Stomach (tissue), 9 donors: ENCODE results near the gene PLA2G4B. TPM values are rescaled to one million over a fixed set of nuclear protein-coding genes. Genes with fewer than 3 reads are reported as not detected.
A peak's percentile ranks its signal among the peaks of the same experiment; 100 is the strongest.

ENCODE experiments used
- DNase-seq, 2 donors: peaks; one replicate each; pipeline versions ENCODE4 v3.0.0 to v3.0.0-alpha.2; 2013 to 2019
- H3K27ac ChIP-seq, 5 donors: fragments of 200-600 bp in 4 of 5; sonication (generic) in 4 of 5; one replicate each; pipeline ENCODE4 v1.5.1; 2013 to 2019; ENCODE audit warnings: mild to moderate bottlenecking in 1 of 5, moderate library complexity in 1 of 5
- H3K27me3 ChIP-seq, 3 donors: fragments of 200-600 bp; sonication (generic); one replicate each; pipeline ENCODE4 v1.5.1; 2017 to 2019; ENCODE audit warnings: mixed run types in 1 of 3
- H3K36me3 ChIP-seq, 4 donors: fragments of 200-600 bp; sonication (generic); 1 replicate in 3 of 4; 2 replicates in 1 of 4; pipeline ENCODE4 v1.5.1; 2016 to 2019
- H3K4me1 ChIP-seq, 4 donors: fragments of 200-600 bp; sonication (generic); one replicate each; pipeline ENCODE4 v1.5.1; 2016 to 2019
- H3K4me3 ChIP-seq, 4 donors: fragments of 200-600 bp; sonication (generic) in 3 of 4; one replicate each; pipeline ENCODE4 v1.5.1; 2016 to 2019; ENCODE audit warnings: mild to moderate bottlenecking in 1 of 4
- H3K9me3 ChIP-seq, 4 donors: fragments of 200-600 bp; sonication (generic); one replicate each; pipeline ENCODE4 v1.5.1; 2016 to 2019
- CTCF ChIP-seq, 7 experiments: fragments of 450-650 bp in 4 of 7; fragments of 200-600 bp in 3 of 7; sonication (generic) in 3 of 7; IDR thresholded peaks; one replicate each; pipeline ENCODE4 v1.5.1; 2016 to 2019; ENCODE audit warnings: antibody characterized with exemption in 7 of 7, control low read depth in 2 of 7, mild to moderate bottlenecking in 1 of 7
- EP300 ChIP-seq: sonication (generic); formaldehyde crosslinking; IDR thresholded peaks from one replicate; pipeline ENCODE4 v1.6.1; 2017; ENCODE audit warnings: antibody characterized with exemption
- POLR2A ChIP-seq, 4 donors: fragments of 450-650 bp; IDR thresholded peaks; one replicate each; pipeline ENCODE4 v1.6.1; 2016; ENCODE audit warnings: antibody characterized with exemption in 4 of 4, control low read depth in 2 of 4, mild to moderate bottlenecking in 1 of 4, moderate library complexity in 1 of 4
- POLR2AphosphoS5 ChIP-seq, 3 donors: sonication (generic); formaldehyde crosslinking; IDR thresholded peaks; one replicate each; pipeline ENCODE4 v1.6.1; 2016; ENCODE audit warnings: antibody characterized with exemption in 3 of 3
- WGBS, 5 donors: extraction: QIAGEN DNeasy Blood & Tissue Kit in 3 of 5; methylation state at CpG; one replicate each; pipeline versions ENCODE4 v1.1.5 to v1.1.7; 2013 to 2018; 5-methylcytosine and 5-hydroxymethylcytosine counted together
- intact Hi-C: fragments of 100-400 bp; cut with DNase I; formaldehyde crosslinking; loops from one replicate; pipeline ENCODE4 v1.15.1; 2023; ENCODE audit warnings: low total_unique reads
- polyA plus RNA-seq, 3 donors: library from polyadenylated mRNA; stranded (reverse); fragments of 200-250 nt; gene quantifications; one replicate each; pipeline ENCODE4 v1.2.3, GENCODE V29; 2013
- total RNA-seq, 5 donors: library from RNA; depleted of rRNA; stranded (reverse); fragments of >200 nt; gene quantifications; one replicate each; pipeline versions ENCODE4 v1.1.0 to v1.2.3, GENCODE V29; 2014 to 2016
- donor health status: healthy with polysubstance abuse.
- donor health status: Bipolar disorder and iron deficiency.
- donor health status: healthy.

PLA2G4B gene
- total and polyA plus RNA-seq, 8 donors: 2.6 to 71.2 (median 14.0) TPM

- WGBS, 5 donors: 43 to 77% (median 70%) methylated on average over 3 of the region's 3 CpGs
- Histone ChIP-seq H3K36me3 (peaks cover 0 to 7% (median under 1%) of the 10 kb centered on the region in 4 donors), H3K4me3 (no peak overlapping the region), H3K4me1 (peaks cover 24 to 35% (median 35%) of the 10 kb centered on the region in 4 donors), H3K9me3 (no peaks in the 10 kb centered on the region), H3K27ac (peak overlapping the region in 1 of 5 donors; percentile 77), H3K27me3 (no peaks in the 10 kb centered on the region)
- DNase-seq: no peak
- intact Hi-C loops: no loop called here
- TF ChIP-seq POLR2AphosphoS5 (IDR thresholded peaks at IDR 0.05): no peak
- TF ChIP-seq POLR2A (IDR thresholded peaks at IDR 0.05): no peak
- TF ChIP-seq EP300: no peak
- TF ChIP-seq CTCF (IDR thresholded peaks at IDR 0.05): no peak
These were observed 53.3 kb downstream of the PLA2G4B start for GRCh38 chr15:41891946-41892345.

- peak overlapping the region in 1 of 4 donors; percentile 12 for H3K4me3 ChIP-seq
These were observed 54.2 kb downstream of the PLA2G4B start for GRCh38 chr15:41892621-41893421.

GRCh38 chr15:41893422-41894250 is 55.0 kb downstream of the PLA2G4B start, which contains the start of gene SPTBN5:
SPTBN5 (minus strand) TSS chr15:41894053; CDS start chr15:41893497, 556 bp downstream.
- WGBS, 5 donors: 81 to 90% (median 87%) methylated on average over 7 to 15 of the region's 15 CpGs
- Histone ChIP-seq H3K36me3 (peaks cover 0 to 23% (median 12%) of the 10 kb centered on the region in 4 donors), H3K4me3 (peak within 1 kb of the TSS in 3 of 4 donors; percentile 17 to 26 (median 18)), H3K27ac (peak within 1 kb of the TSS; percentile 43 to 77 (median 64)), H3K4me1 (peaks cover 24 to 35% (median 35%) of the 10 kb centered on the region in 4 donors), H3K9me3 (no peaks in the 10 kb centered on the region), H3K27me3 (no peaks in the 10 kb centered on the region)
- intact Hi-C loops: no loop called here
- TF ChIP-seq CTCF (IDR thresholded peaks at IDR 0.05) (no peak), POLR2A (IDR thresholded peaks at IDR 0.05) (no peak), EP300 (no peak), POLR2AphosphoS5 (IDR thresholded peaks at IDR 0.05) (no peak)
- peak in 1 of 2 donors; percentile 37 for DNase-seq

More at GRCh38 chr15:41892621-41893421, 54.2 kb downstream of the PLA2G4B start:
- H3K27me3 ChIP-seq: no peaks in the 10 kb centered on the region
- 52 to 75% (median 55%) methylated on average over 13 to 22 of the region's 22 CpGs for WGBS, 5 donors
- H3K4me1 ChIP-seq: peaks cover 24 to 35% (median 35%) of the 10 kb centered on the region in 4 donors
- TF ChIP-seq POLR2AphosphoS5 (IDR thresholded peaks at IDR 0.05) (peak in 1 of 3 donors; percentile 13), POLR2A (IDR thresholded peaks at IDR 0.05) (no peak)
- intact Hi-C loops: no loop called here
- no peaks in the 10 kb centered on the region for H3K9me3 ChIP-seq
- H3K36me3 ChIP-seq: peaks cover 0 to 15% (median 5%) of the 10 kb centered on the region in 4 donors
- peak overlapping the region in 2 of 5 donors; percentile 4 to 77 for H3K27ac ChIP-seq
- peak; percentile 56 to 92 for DNase-seq

- Histone ChIP-seq H3K27ac (peak overlapping the region; percentile 11 to 77 (median 64)), H3K4me3 (peak overlapping the region in 3 of 4 donors; percentile 17 to 26 (median 18)), H3K4me1 (peaks cover 24 to 35% (median 35%) of the 10 kb centered on the region in 4 donors), H3K9me3 (no peaks in the 10 kb centered on the region), H3K27me3 (no peaks in the 10 kb centered on the region), H3K36me3 (peaks cover 0 to 30% (median 19%) of the 10 kb centered on the region in 4 donors)
- intact Hi-C loops: no loop called here
- 82 to 91% (median 84%) methylated on average over 5 to 17 of the region's 17 CpGs for WGBS, 5 donors
- no peak for DNase-seq
- TF ChIP-seq POLR2A (IDR thresholded peaks at IDR 0.05): no peak
- TF ChIP-seq CTCF (IDR thresholded peaks at IDR 0.05): no peak
- no peak for TF ChIP-seq POLR2AphosphoS5 (IDR thresholded peaks at IDR 0.05)
- TF ChIP-seq EP300: no peak
These were observed 55.7 kb downstream of the PLA2G4B start for GRCh38 chr15:41894251-41894790.
